NCI-H524 treated with DMSO at 0.1 percent for 48 hours (cell line): Measurements from ENCODE around the gene ZNG1C.
"Not testable (repeated sequence)": the region's sequence is repeated elsewhere in the genome, so short reads cannot be mapped to it uniquely, and the experiment has no call there.

ENCODE experiments used
- DNase-seq: peaks from one replicate; lab custom pipeline; 2025; lab: John Stamatoyannopoulos, UW

ZNG1C gene

GRCh38 chr9:68343242-68343641 is 101.5 kb downstream of the ZNG1C start:
- DNase-seq = not testable (repeated sequence)

GRCh38 chr9:68343992-68344391 is 102.2 kb downstream of the ZNG1C start:
- not testable (repeated sequence) for DNase-seq
